DMS 273 (cell line): ENCODE measurements around the gene TMEM42.
A peak's percentile ranks its signal among the peaks of the same experiment; 100 is the strongest.

Experiments used
- DNase-seq: peaks from one replicate; lab custom pipeline; 2025; ENCODE audit not compliant: unreplicated experiment; lab: John Stamatoyannopoulos, UW

The TMEM42 gene

GRCh38 chr3:44906997-44907396 is 45.3 kb downstream of the TMEM42 start:
- no peak for DNase-seq

DNA sequence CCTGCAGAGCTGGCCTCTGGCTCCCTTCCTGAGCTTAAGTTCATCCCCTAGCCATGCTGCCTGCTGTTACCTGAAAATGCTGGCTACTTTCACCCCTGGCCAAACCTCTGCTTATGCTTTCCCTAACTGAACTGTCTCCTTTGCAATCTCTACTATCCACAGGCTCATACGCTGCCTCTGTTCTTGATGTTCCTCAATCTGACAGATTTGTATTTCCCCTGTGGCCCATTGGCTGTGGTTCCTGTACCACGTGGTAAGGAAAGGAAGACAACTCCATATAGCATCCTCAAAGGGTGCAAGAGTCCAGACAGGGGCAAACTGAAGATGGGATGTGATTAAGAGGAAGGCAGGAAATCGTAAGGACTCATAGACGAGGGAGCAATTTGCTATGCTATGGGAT is 45.9 kb downstream of the TMEM42 start:
- no peak for DNase-seq

GRCh38 chr3:44909063-44909462 is 47.4 kb downstream of the TMEM42 start:
- DNase-seq: no peak

GRCh38 chr3:44910693-44911092 is 49.0 kb downstream of the TMEM42 start:
- DNase-seq: no peak

DNA sequence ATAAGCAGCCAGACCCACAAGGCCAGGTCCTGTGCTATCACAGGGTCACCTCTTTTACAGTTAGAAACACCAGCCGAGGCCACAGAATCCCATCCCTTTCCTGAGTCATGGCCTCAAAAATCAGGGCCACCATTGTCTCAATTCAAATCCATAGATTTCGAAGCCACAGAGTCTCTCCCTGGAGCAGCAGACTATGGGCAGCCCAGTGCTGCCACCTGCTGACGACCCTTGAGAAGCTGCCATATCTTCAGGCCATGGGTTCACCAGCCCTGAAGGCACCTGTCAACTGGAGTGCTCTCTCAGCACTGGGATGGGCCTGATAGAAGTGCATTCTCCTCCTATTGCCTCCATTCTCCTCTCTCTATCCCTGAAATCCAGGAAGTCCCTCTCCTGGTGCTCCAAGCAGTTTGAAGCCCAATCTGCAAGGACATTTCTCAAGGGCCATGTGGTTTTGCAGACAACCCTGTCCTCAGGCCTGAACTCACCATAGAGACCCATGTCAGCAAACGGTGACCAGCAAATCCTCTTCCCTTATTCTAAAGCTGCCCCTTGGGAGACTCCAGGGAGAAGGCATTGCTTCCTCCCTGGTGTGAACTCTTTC is 52.3 kb downstream of the TMEM42 start:
- peak; percentile 72 for DNase-seq

- DNase-seq: peak; percentile 20
Measured at GRCh38 chr3:44914936-44915335, 53.2 kb downstream of the TMEM42 start.
